Trophoblast cell (in vitro differentiated cells and primary cell): Measurements from ENCODE around the gene PKN2. TPM values are rescaled to one million over a fixed set of nuclear protein-coding genes. Genes with fewer than 3 reads are reported as not detected.

Experiments
- DNase-seq, 2 donors: peaks; one replicate each; pipeline ENCODE4 v3.0.0-alpha.2; 2016
- H2AFZ ChIP-seq: 2 replicates; pipeline ENCODE4 v1.6.1; 2013; ENCODE audit warnings: low read length, moderate library complexity, mild to moderate bottlenecking; ENCODE audit not compliant: insufficient read depth, poor library complexity
- H2AK5ac ChIP-seq: 2 replicates; pipeline ENCODE4 v1.6.1; 2013; ENCODE audit warnings: mild to moderate bottlenecking, low read length
- H2BK120ac ChIP-seq: 2 replicates; pipeline ENCODE4 v1.6.1; 2013; ENCODE audit warnings: low read length, mild to moderate bottlenecking, moderate library complexity; ENCODE audit not compliant: insufficient read depth, poor library complexity
- H2BK12ac ChIP-seq: 2 replicates; pipeline ENCODE4 v1.6.1; 2013; ENCODE audit warnings: mild to moderate bottlenecking, low read length, moderate library complexity
- H2BK5ac ChIP-seq: 2 replicates; pipeline ENCODE4 v1.6.1; 2013; ENCODE audit warnings: low read length, low read depth, moderate library complexity, mild to moderate bottlenecking; ENCODE audit not compliant: poor library complexity
- H3K14ac ChIP-seq: 2 replicates; pipeline ENCODE4 v1.6.1; 2013; ENCODE audit warnings: mild to moderate bottlenecking, low read length
- H3K18ac ChIP-seq: 2 replicates; pipeline ENCODE4 v1.6.1; 2013; ENCODE audit warnings: mild to moderate bottlenecking, low read length
- H3K23ac ChIP-seq: 2 replicates; pipeline ENCODE4 v1.6.1; 2013; ENCODE audit warnings: low read length
- H3K27ac ChIP-seq: 2 replicates; pipeline ENCODE4 v1.5.1; 2013; ENCODE audit warnings: low read depth, mild to moderate bottlenecking, inconsistent platforms, low read length, moderate library complexity
- H3K27me3 ChIP-seq: 2 replicates; pipeline ENCODE4 v1.6.1; 2013; ENCODE audit warnings: inconsistent platforms, mild to moderate bottlenecking, low read length, moderate library complexity; ENCODE audit not compliant: insufficient read depth
- H3K36me3 ChIP-seq, 2 experiments: 1 replicate in 1 of 2; 2 replicates in 1 of 2; pipeline ENCODE4 v1.6.1; 2013; ENCODE audit warnings: low read length in 2 of 2, mild to moderate bottlenecking in 2 of 2, moderate library complexity in 1 of 2; ENCODE audit not compliant: insufficient read depth in 2 of 2, control insufficient read depth in 1 of 2
- H3K4ac ChIP-seq: 2 replicates; pipeline ENCODE4 v1.6.1; 2013; ENCODE audit warnings: low read depth, mild to moderate bottlenecking, low read length, moderate library complexity
- H3K4me1 ChIP-seq, 2 experiments: 1 replicate in 1 of 2; 2 replicates in 1 of 2; pipeline ENCODE4 v1.6.1; 2013; ENCODE audit warnings: low read length in 2 of 2, mild to moderate bottlenecking in 2 of 2, moderate library complexity in 1 of 2; ENCODE audit not compliant: insufficient read depth in 2 of 2, control insufficient read depth in 1 of 2
- H3K4me2 ChIP-seq: 2 replicates; pipeline ENCODE4 v1.6.1; 2013; ENCODE audit warnings: inconsistent platforms, mild to moderate bottlenecking, low read length, moderate library complexity
- H3K4me3 ChIP-seq: 2 replicates; pipeline ENCODE4 v1.5.1; 2013; ENCODE audit warnings: mild to moderate bottlenecking, low read depth, low read length, inconsistent platforms
- H3K79me1 ChIP-seq: one replicate; pipeline ENCODE4 v1.6.1; 2013; ENCODE audit warnings: low read length
- H3K79me2 ChIP-seq: 2 replicates; pipeline ENCODE4 v1.6.1; 2013; ENCODE audit warnings: low read length, mild to moderate bottlenecking; ENCODE audit not compliant: control insufficient read depth, insufficient read depth, poor library complexity
- H3K9ac ChIP-seq: 2 replicates; pipeline ENCODE4 v1.6.1; 2013; ENCODE audit warnings: mild to moderate bottlenecking, low read length
- H3K9me3 ChIP-seq: 2 replicates; pipeline ENCODE4 v1.6.1; 2013; ENCODE audit warnings: low read depth, mild to moderate bottlenecking, control low read depth, inconsistent platforms, low read length; ENCODE audit not compliant: insufficient read depth
- H4K12ac ChIP-seq: 2 replicates; pipeline ENCODE4 v1.6.1; 2013; ENCODE audit warnings: low read depth, mild to moderate bottlenecking, low read length, moderate library complexity
- H4K8ac ChIP-seq: 2 replicates; pipeline ENCODE4 v1.6.1; 2013; ENCODE audit warnings: low read depth, mild to moderate bottlenecking, low read length, moderate library complexity
- H4K91ac ChIP-seq: one replicate; pipeline ENCODE4 v1.6.1; 2013; ENCODE audit warnings: low read depth, mild to moderate bottlenecking, low read length, moderate library complexity
- WGBS: extraction: QIAGEN DNeasy Blood & Tissue Kit; methylation state at CpG from one replicate; pipeline ENCODE4 v1.1.7; 2013; ENCODE audit warnings: missing lambda C conversion rate; ENCODE audit not compliant: insufficient read length, insufficient coverage; ENCODE audit errors: extremely low coverage; 5-methylcytosine and 5-hydroxymethylcytosine counted together
- polyA plus RNA-seq: library from polyadenylated mRNA; stranded (reverse); fragments of 200-250 nt; gene quantifications from 2 replicates; pipeline ENCODE4 v1.2.3, GENCODE V29; 2013

The PKN2 gene
- 23.8 and 24.5 TPM in 2 replicates for polyA plus RNA-seq

- Histone ChIP-seq H3K14ac (peak within 1 kb of the TSS; percentile 71), H4K12ac (peak within 1 kb of the TSS; percentile 54), H3K4me1 (peaks cover 0 to 2% of the 10 kb centered on the region in 2 experiments), H2BK120ac (peak within 1 kb of the TSS; percentile 59), H2AK5ac (no peak within 1 kb of the TSS), H3K36me3 (no peaks in the 10 kb centered on the region), H3K27ac (peak within 1 kb of the TSS; percentile 89), H3K23ac (no peak within 1 kb of the TSS), H3K9ac (peak within 1 kb of the TSS; percentile 95), H3K79me2 (peaks cover 3% of the 10 kb centered on the region), H4K91ac (peak within 1 kb of the TSS; percentile 64), H2BK5ac (peak within 1 kb of the TSS; percentile 79), H2AFZ (peak within 1 kb of the TSS; percentile 38), H3K9me3 (no peaks in the 10 kb centered on the region), H3K79me1 (peaks cover 9% of the 10 kb centered on the region), H3K4me3 (peak within 1 kb of the TSS; percentile 96), H3K18ac (peak within 1 kb of the TSS; percentile 84), H4K8ac (peak within 1 kb of the TSS; percentile 85), H3K4ac (peak within 1 kb of the TSS; percentile 55), H2BK12ac (no peak within 1 kb of the TSS), H3K27me3 (no peaks in the 10 kb centered on the region), H3K4me2 (peak within 1 kb of the TSS; percentile 96)
- DNase-seq = peak; percentile 100
- WGBS = no CpG with 5 or more reads among the region's 66 CpGs
These were observed at the start of gene PKN2 for GRCh38 chr1:88683541-88684481. TSS of gene PKN2 (plus strand) at chr1:88684273. CDS start at chr1:88684581, 308 bp downstream.

GRCh38 chr1:88634538-88634937 lies 49.5 kb upstream of the PKN2 start:
- Histone ChIP-seq H2BK12ac (no peak overlapping the region), H3K4me3 (no peak overlapping the region), H3K14ac (no peak overlapping the region), H3K27ac (no peak overlapping the region), H3K4ac (no peak overlapping the region), H3K23ac (no peak overlapping the region), H2AFZ (no peak overlapping the region), H3K9ac (no peak overlapping the region), H4K12ac (no peak overlapping the region), H3K36me3 (no peaks in the 10 kb centered on the region), H3K18ac (no peak overlapping the region), H2BK5ac (no peak overlapping the region), H2AK5ac (no peak overlapping the region), H3K79me1 (no peaks in the 10 kb centered on the region), H3K27me3 (no peaks in the 10 kb centered on the region), H3K4me2 (no peak overlapping the region), H2BK120ac (no peak overlapping the region), H4K8ac (no peak overlapping the region), H4K91ac (no peak overlapping the region), H3K9me3 (peaks cover 3% of the 10 kb centered on the region), H3K79me2 (no peaks in the 10 kb centered on the region), H3K4me1 (no peaks in the 10 kb centered on the region)
- no CpG with 5 or more reads among the region's 1 CpG for WGBS
- DNase-seq = no peak

- Histone ChIP-seq H3K18ac (no peak overlapping the region), H3K27ac (no peak overlapping the region), H2BK5ac (no peak overlapping the region), H3K4me2 (no peak overlapping the region), H3K14ac (no peak overlapping the region), H3K27me3 (no peaks in the 10 kb centered on the region), H3K79me1 (no peaks in the 10 kb centered on the region), H3K4me3 (no peak overlapping the region), H3K4ac (no peak overlapping the region), H4K91ac (no peak overlapping the region), H3K9me3 (peaks cover 3% of the 10 kb centered on the region), H2BK120ac (no peak overlapping the region), H2AK5ac (no peak overlapping the region), H2BK12ac (no peak overlapping the region), H3K23ac (no peak overlapping the region), H4K8ac (no peak overlapping the region), H2AFZ (no peak overlapping the region), H3K9ac (no peak overlapping the region), H3K36me3 (no peaks in the 10 kb centered on the region), H4K12ac (no peak overlapping the region), H3K4me1 (no peaks in the 10 kb centered on the region), H3K79me2 (no peaks in the 10 kb centered on the region)
- DNase-seq = no peak
- WGBS = no CpG with 5 or more reads among the region's 1 CpG
These were observed 44.0 kb upstream of the PKN2 start for GRCh38 chr1:88640060-88640459.

- H2AK5ac ChIP-seq = no peak overlapping the region
- no peaks in the 10 kb centered on the region for H3K27me3 ChIP-seq
- no peak for DNase-seq
- no peaks in the 10 kb centered on the region for H3K79me2 ChIP-seq
- no peak overlapping the region for H2BK12ac ChIP-seq
- H3K4me3 ChIP-seq = no peak overlapping the region
- no peaks in the 10 kb centered on the region for H3K79me1 ChIP-seq
- H3K14ac ChIP-seq = no peak overlapping the region
- H3K27ac ChIP-seq = no peak overlapping the region
- no peaks in the 10 kb centered on the region for H3K36me3 ChIP-seq
- no peaks in the 10 kb centered on the region for H3K9me3 ChIP-seq
- no peak overlapping the region for H4K12ac ChIP-seq
- H3K4ac ChIP-seq = no peak overlapping the region
- no peak overlapping the region for H3K4me2 ChIP-seq
- H3K23ac ChIP-seq = no peak overlapping the region
- no peak overlapping the region for H2BK5ac ChIP-seq
- no peaks in the 10 kb centered on the region for H3K4me1 ChIP-seq
- H2BK120ac ChIP-seq = no peak overlapping the region
- H3K18ac ChIP-seq = no peak overlapping the region
- no peak overlapping the region for H4K91ac ChIP-seq
- no peak overlapping the region for H4K8ac ChIP-seq
- H2AFZ ChIP-seq = no peak overlapping the region
- H3K9ac ChIP-seq = no peak overlapping the region
These were observed 38.2 kb upstream of the PKN2 start for GRCh38 chr1:88645886-88646285.
